Nasal cavity respiratory epithelium epithelial cell of viscerocranial mucosa (primary cell): ENCODE data around the gene NXF2. TPM values are rescaled to one million over a fixed set of nuclear protein-coding genes. Genes with fewer than 3 reads are reported as not detected.

Source experiments
- total RNA-seq: library from RNA; depleted of rRNA; stranded (reverse); fragments of >200 nt; gene quantifications from 2 replicates; pipeline ENCODE4 v1.2.3, GENCODE V29; 2014

Gene NXF2, protein sequence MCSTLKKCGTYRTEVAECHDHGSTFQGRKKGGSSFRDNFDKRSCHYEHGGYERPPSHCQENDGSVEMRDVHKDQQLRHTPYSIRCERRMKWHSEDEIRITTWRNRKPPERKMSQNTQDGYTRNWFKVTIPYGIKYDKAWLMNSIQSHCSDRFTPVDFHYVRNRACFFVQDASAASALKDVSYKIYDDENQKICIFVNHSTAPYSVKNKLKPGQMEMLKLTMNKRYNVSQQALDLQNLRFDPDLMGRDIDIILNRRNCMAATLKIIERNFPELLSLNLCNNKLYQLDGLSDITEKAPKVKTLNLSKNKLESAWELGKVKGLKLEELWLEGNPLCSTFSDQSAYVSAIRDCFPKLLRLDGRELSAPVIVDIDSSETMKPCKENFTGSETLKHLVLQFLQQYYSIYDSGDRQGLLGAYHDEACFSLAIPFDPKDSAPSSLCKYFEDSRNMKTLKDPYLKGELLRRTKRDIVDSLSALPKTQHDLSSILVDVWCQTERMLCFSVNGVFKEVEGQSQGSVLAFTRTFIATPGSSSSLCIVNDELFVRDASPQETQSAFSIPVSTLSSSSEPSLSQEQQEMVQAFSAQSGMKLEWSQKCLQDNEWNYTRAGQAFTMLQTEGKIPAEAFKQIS
- total RNA-seq, result not detected in 2 replicates

GRCh38 chrX:102246893-102247292 lies at the start of gene NXF2:
Gene NXF2 (plus strand): TSS chrX:102247167. CDS start chrX:102307079, 59,912 bp downstream.

DNA sequence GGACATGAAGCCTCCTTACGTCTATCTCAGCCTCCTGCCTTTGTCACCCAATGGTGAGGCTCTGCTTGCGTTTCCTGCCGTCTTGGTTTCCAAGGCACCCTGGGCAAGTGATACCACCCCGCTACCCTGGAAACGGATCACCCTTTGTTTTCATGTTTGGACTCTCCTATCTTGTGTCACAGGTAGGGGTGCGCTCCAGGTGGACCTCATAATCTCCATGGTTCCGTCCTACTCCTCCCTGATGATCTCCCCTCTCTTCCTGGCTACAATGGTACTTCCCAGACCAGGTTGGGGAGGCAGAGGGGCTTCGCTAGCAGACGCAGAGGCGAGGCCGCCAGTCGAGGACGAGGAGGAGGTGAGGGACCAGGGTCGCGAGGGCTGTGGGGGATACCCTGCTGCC lies 32.0 kb upstream of the NXF2 start, which contains the start of gene TCP11X1:
Gene TCP11X1 (plus strand): TSS at position 316 of the 400 bp plus-strand sequence.

Other genes starting within 250 kb of the NXF2 start
- not detected in 2 replicates for gene TCEAL2, start 121.5 kb upstream of the NXF2 start, total RNA-seq
- gene TCEAL6, start 104.7 kb upstream of the NXF2 start, total RNA-seq, result not detected in 2 replicates
- 0.14 and 1.7 TPM in 2 replicates for gene BEX5, start 91.2 kb upstream of the NXF2 start, total RNA-seq
- not detected in 2 replicates for gene TCP11X1, start 31.9 kb upstream of the NXF2 start, total RNA-seq
- not detected in 2 replicates for gene NXF2B, start 192.8 kb downstream of the NXF2 start, total RNA-seq
- not detected in 2 replicates for gene TCP11X2, start 224.6 kb downstream of the NXF2 start, total RNA-seq